GM12878 (cell line): ENCODE results near the gene PEF1. TPM values are rescaled to one million over a fixed set of nuclear protein-coding genes. Genes with fewer than 3 reads are reported as not detected.

ENCODE experiments used
- ATAC-seq: fragments of 200-7000 bp; cut with Tn5 transposase; 3 replicates; pipeline ENCODE4 v1.9.1; 2020; ENCODE audit warnings: mild to moderate bottlenecking, moderate library complexity
- BruUV-seq: library from RNA; stranded (reverse); fragments of 400-500 nt; replicated peaks from 2 replicates; lab custom pipeline; 2021; lab: Mats Ljungman, UMichigan
- CTCF ChIA-PET: fragments of 300-600 bp; sonication (Branson Sonifier 250); formaldehyde crosslinking; extraction: SDS; loops from one replicate; lab custom pipeline; 2021; ENCODE audit warnings: inconsistent platforms; lab: Yijun Ruan, JAX
- POLR2A ChIA-PET: fragments of 350-600 bp; formaldehyde crosslinking; extraction: SDS; loops from one replicate; lab custom pipeline; 2021; ENCODE audit warnings: inconsistent platforms; lab: Charles Lee
- RAD21 ChIA-PET: fragments of 300-600 bp; sonication (Branson Sonifier 250); formaldehyde crosslinking; loops from one replicate; lab custom pipeline; 2023; ENCODE audit warnings: antibody characterized with exemption; ENCODE audit not compliant: unreplicated experiment; lab: Charles Lee
- SMC1A ChIA-PET: fragments of 300-600 bp; sonication (Branson Sonifier 250); formaldehyde crosslinking; loops from one replicate; lab custom pipeline; 2023; ENCODE audit not compliant: unreplicated experiment, uncharacterized antibody; lab: Charles Lee
- DNase-seq: peaks from one replicate; pipeline ENCODE4 v3.0.0-alpha.2; 2011; ENCODE audit warnings: low read depth, low spot score
- FAIRE-seq: peaks from 3 replicates; lab custom pipeline; 2011; peaks lifted over from hg19 to GRCh38; lab: Jason Lieb, UNC
- H2AFZ ChIP-seq: 2 replicates; pipeline ENCODE4 v1.6.0; 2011; ENCODE audit warnings: low read depth, low read length, control low read depth; ENCODE audit not compliant: control insufficient read depth
- H3K27ac ChIP-seq: 2 replicates; pipeline ENCODE4 v1.5.1; 2011; ENCODE audit warnings: control low read depth; ENCODE audit not compliant: control insufficient read depth, insufficient read depth
- H3K27me3 ChIP-seq, 2 experiments: replicated peaks in 1 of 2; 2 replicates each; pipeline versions ENCODE4 v1.6.0 to v1.6.1; 2011; ENCODE audit warnings: low read length in 1 of 2; ENCODE audit not compliant: control insufficient read depth in 2 of 2, insufficient read depth in 2 of 2
- H3K36me3 ChIP-seq, 2 experiments: 2 replicates each; pipeline ENCODE4 v1.5.1; 2011; ENCODE audit warnings: low read length in 1 of 2; ENCODE audit not compliant: control insufficient read depth in 2 of 2, insufficient read depth in 2 of 2
- H3K4me1 ChIP-seq: 2 replicates; pipeline ENCODE4 v1.6.1; 2011; ENCODE audit warnings: mild to moderate bottlenecking, low read length, moderate library complexity, mixed read lengths; ENCODE audit not compliant: control insufficient read depth, insufficient read depth
- H3K4me2 ChIP-seq: 2 replicates; pipeline ENCODE4 v1.6.0; 2011; ENCODE audit warnings: control low read depth; ENCODE audit not compliant: control insufficient read depth, insufficient read depth
- H3K4me3 ChIP-seq: fragments of 200-600 bp; sonication (generic); 2 replicates; pipeline ENCODE4 v1.5.1; 2016
- H3K79me2 ChIP-seq: 2 replicates; pipeline ENCODE4 v1.6.0; 2011; ENCODE audit warnings: low read length; ENCODE audit not compliant: control insufficient read depth, insufficient read depth
- H3K9ac ChIP-seq: 2 replicates; pipeline ENCODE4 v1.8.0; 2011; ENCODE audit warnings: low read length, control low read depth, mixed read lengths; ENCODE audit not compliant: control insufficient read depth, insufficient read depth
- H3K9me3 ChIP-seq: replicated peaks from 3 replicates; pipeline ENCODE4 v1.5.1; 2011; ENCODE audit warnings: mild to moderate bottlenecking, low read length; ENCODE audit not compliant: control insufficient read depth, insufficient read depth
- H4K20me1 ChIP-seq: 2 replicates; pipeline ENCODE4 v1.6.0; 2011; ENCODE audit not compliant: control insufficient read depth, insufficient read depth
- CBFB ChIP-seq: IDR thresholded peaks from 2 replicates; pipeline ENCODE4 v1.6.1; 2016; ENCODE audit warnings: antibody characterized with exemption, low read depth
- DPF2 ChIP-seq: fragments of 450-650 bp; IDR thresholded peaks from 2 replicates; pipeline ENCODE4 v1.6.1; 2017; ENCODE audit warnings: mild to moderate bottlenecking
- E2F4 ChIP-seq: IDR thresholded peaks from 2 replicates; pipeline ENCODE4 v1.6.1; 2012; ENCODE audit warnings: low read depth, low read length, improper control_type of control experiment
- E4F1 ChIP-seq: fragments of 450-650 bp; IDR thresholded peaks from 2 replicates; pipeline ENCODE4 v1.6.1; 2018; ENCODE audit warnings: borderline replicate concordance, mild to moderate bottlenecking; ENCODE audit not compliant: partially characterized antibody
- EP300 ChIP-seq, 2 experiments: fragments of 150-350 bp in 1 of 2; IDR thresholded peaks; 2 replicates each; pipeline ENCODE4 v1.6.1; 2011 to 2012; ENCODE audit warnings: low read depth in 2 of 2, low read length in 2 of 2, borderline replicate concordance in 1 of 2, improper control_type of control experiment in 1 of 2, inconsistent platforms in 1 of 2; ENCODE audit not compliant: control insufficient read depth in 1 of 2
- MLLT1 ChIP-seq: fragments of 450-650 bp; IDR thresholded peaks from 2 replicates; pipeline ENCODE4 v1.6.1; 2016; ENCODE audit warnings: mild to moderate bottlenecking
- MTA2 ChIP-seq: fragments of 450-650 bp; IDR thresholded peaks from 2 replicates; pipeline ENCODE4 v1.6.1; 2016; ENCODE audit warnings: low read depth, mild to moderate bottlenecking, moderate library complexity
- SMAD1 ChIP-seq: fragments of 450-650 bp; IDR thresholded peaks from 2 replicates; pipeline ENCODE4 v1.6.1; 2018; ENCODE audit warnings: mild to moderate bottlenecking, low read depth; ENCODE audit not compliant: partially characterized antibody
- USF2 ChIP-seq: IDR thresholded peaks from 2 replicates; pipeline ENCODE4 v1.6.1; 2011; ENCODE audit warnings: low read depth, low read length, improper control_type of control experiment, borderline replicate concordance
- ZNF622 ChIP-seq: fragments of 450-650 bp; IDR thresholded peaks from 2 replicates; pipeline ENCODE4 v1.6.1; 2017; ENCODE audit warnings: mild to moderate bottlenecking, inconsistent platforms
- ZNF687 ChIP-seq: fragments of 450-650 bp; IDR thresholded peaks from 2 replicates; pipeline ENCODE4 v1.6.1; 2017; ENCODE audit warnings: mild to moderate bottlenecking, moderate library complexity
- ZSCAN29 ChIP-seq: fragments of 450-650 bp; IDR thresholded peaks from 2 replicates; pipeline ENCODE4 v1.6.1; 2017; ENCODE audit warnings: mild to moderate bottlenecking, moderate library complexity
- WGBS: methylation state at CpG from one replicate; pipeline ENCODE4 v1.1.6; 2016; ENCODE audit warnings: low lambda C conversion rate; ENCODE audit not compliant: insufficient replicate concordance, insufficient coverage; ENCODE audit errors: missing lambda C conversion rate; 5-methylcytosine and 5-hydroxymethylcytosine counted together
- in situ Hi-C: fragments of 300-500 bp; cut with MboI; formaldehyde crosslinking; loops from 9 replicates; pipeline ENCODE4 v1.14.3; 2018; ENCODE audit warnings: mixed read lengths
- intact Hi-C: fragments of 100-400 bp; cut with micrococcal nuclease; formaldehyde crosslinking; loops from one replicate; pipeline ENCODE4 v1.14.2; 2022; ENCODE audit not compliant: unreplicated experiment
- polyA plus RNA-seq, 11 experiments: library from polyadenylated mRNA; depleted of rRNA in 4 of 11; unstranded in 6 of 11; stranded (reverse) in 5 of 11; fragments of >200 nt; fragmentation: Nextera tagmentation in 4 of 11; fragmentation: Illumina TruSeq in 1 of 11; extraction: Ambion mirVana in 4 of 11; extraction: Trizol in 1 of 11; gene quantifications; 1 replicate in 1 of 11; 2 replicates in 10 of 11; pipeline versions ENCODE4 v1.2.1 to v1.2.3, GENCODE V29; 2011 to 2016; ENCODE audit warnings: inconsistent platforms in 2 of 11, missing spikeins in 2 of 11, low read depth in 1 of 11
- total RNA-seq, 4 experiments: library from RNA; depleted of rRNA in 3 of 4; stranded (reverse); fragments of >200 nt in 3 of 4; fragmentation: Illumina TruSeq in 1 of 4; extraction: Trizol in 1 of 4; gene quantifications; 2 replicates each; pipeline versions ENCODE4 v1.2.1 to v1.2.3, GENCODE V29; 2013 to 2021

Gene PEF1
- total and polyA plus RNA-seq, 10 of the 15 experiments (the other 5 are each of a cell fraction or from before 2014, with no cell fraction given): 27.1 to 107 (median 79.0) TPM

- H3K4me2 ChIP-seq: no peak overlapping the region
- intact Hi-C loops (loop anchor here (5.0 to 10.0 kb wide), 3 partner anchors 300 to 402 kb away; no protein-coding TSS in a partner anchor), in situ Hi-C loops (no loop called here)
- whole genome bisulfite sequencing: 34% methylated on average over 12 of the region's 12 CpGs
- no peaks in the 10 kb centered on the region for H3K4me1 ChIP-seq
- FAIRE-seq: no peak
- ChIA-PET SMC1A (interaction anchor here (0.8 to 5.7 kb wide), 4 partner anchors 24 to 127 kb away, joined by 3 to 38 read pairs (median 4); no protein-coding TSS in a partner anchor), CTCF (interaction anchor here (1.0 to 7.0 kb wide), 8 partner anchors 20 to 126 kb away, joined by 3 to 90 read pairs (median 6); no protein-coding TSS in a partner anchor), RAD21 (interaction anchor here (0.6 to 4.5 kb wide), 4 partner anchors 83 to 127 kb away, joined by 3 to 62 read pairs (median 18); no protein-coding TSS in a partner anchor), POLR2A (no interaction called here)
- H3K36me3 ChIP-seq: no peaks in the 10 kb centered on the region
- no peaks in the 10 kb centered on the region for H3K79me2 ChIP-seq
- no peak for DNase-seq
- no TSS peak for BruUV-seq
- ATAC-seq: no peak
- no peak overlapping the region for H2AFZ ChIP-seq
- no peak overlapping the region for H3K9ac ChIP-seq
- TF ChIP-seq USF2: no peak
- no peak for TF ChIP-seq ZSCAN29
- TF ChIP-seq E4F1: no peak
- TF ChIP-seq CBFB: no peak
- TF ChIP-seq MTA2: no peak
- no peak for TF ChIP-seq EP300 (IDR thresholded peaks at IDR 0.05; ENCODE audit: borderline replicate concordance in 1 of 2, control insufficient read depth in 1 of 2, low read depth in 2 of 2, low read length in 2 of 2)
- TF ChIP-seq E2F4: no peak
- TF ChIP-seq ZNF622: no peak
- TF ChIP-seq MLLT1: no peak
- no peak for TF ChIP-seq DPF2
- TF ChIP-seq SMAD1: no peak
- no peak for TF ChIP-seq ZNF687
- H4K20me1 ChIP-seq: no peaks in the 10 kb centered on the region
- no peaks in the 10 kb centered on the region; a peak in 1 of 4 replicates for H3K27me3 ChIP-seq
- H3K4me3 ChIP-seq: no peak overlapping the region
- H3K9me3 ChIP-seq: no peaks in the 10 kb centered on the region
- no peak overlapping the region for H3K27ac ChIP-seq
Measured at GRCh38 chr1:31662463-31662862, 17.8 kb upstream of the PEF1 start.
